Mononuclear cell (primary cell): Measurements from ENCODE around the gene HOXA13. TPM values are rescaled to one million over a fixed set of nuclear protein-coding genes. Genes with fewer than 3 reads are reported as not detected.

ENCODE experiments used
- H3K27me3 ChIP-seq: 2 replicates; pipeline ENCODE4 v1.6.0; 2011; ENCODE audit warnings: low read length, control low read depth; ENCODE audit not compliant: insufficient read depth
- H3K4me1 ChIP-seq: 2 replicates; pipeline ENCODE4 v1.5.1; 2011; ENCODE audit warnings: mild to moderate bottlenecking, low read length, control low read depth; ENCODE audit not compliant: insufficient read depth
- H3K4me3 ChIP-seq: 2 replicates; pipeline ENCODE4 v1.5.1; 2011; ENCODE audit warnings: mild to moderate bottlenecking, low read length, moderate library complexity
- H3K9me3 ChIP-seq: 2 replicates; pipeline ENCODE4 v1.5.1; 2011; ENCODE audit warnings: low read depth, mild to moderate bottlenecking, control low read depth, low read length
- total RNA-seq: library from RNA; depleted of rRNA; stranded (reverse); fragments of >200 nt; gene quantifications from one replicate; pipeline ENCODE4 v1.2.3, GENCODE V29; 2012

HOXA13 gene
- total RNA-seq, 1 donor = under 0.01 TPM

- H3K4me3 ChIP-seq = no peak overlapping the region
- H3K9me3 ChIP-seq = no peaks in the 10 kb centered on the region
- H3K27me3 ChIP-seq = peaks cover 96% of the 10 kb centered on the region
- peaks cover 6% of the 10 kb centered on the region for H3K4me1 ChIP-seq
Measured at GRCh38 chr7:27241189-27242056, 41.5 kb upstream of the HOXA13 start.

DNA sequence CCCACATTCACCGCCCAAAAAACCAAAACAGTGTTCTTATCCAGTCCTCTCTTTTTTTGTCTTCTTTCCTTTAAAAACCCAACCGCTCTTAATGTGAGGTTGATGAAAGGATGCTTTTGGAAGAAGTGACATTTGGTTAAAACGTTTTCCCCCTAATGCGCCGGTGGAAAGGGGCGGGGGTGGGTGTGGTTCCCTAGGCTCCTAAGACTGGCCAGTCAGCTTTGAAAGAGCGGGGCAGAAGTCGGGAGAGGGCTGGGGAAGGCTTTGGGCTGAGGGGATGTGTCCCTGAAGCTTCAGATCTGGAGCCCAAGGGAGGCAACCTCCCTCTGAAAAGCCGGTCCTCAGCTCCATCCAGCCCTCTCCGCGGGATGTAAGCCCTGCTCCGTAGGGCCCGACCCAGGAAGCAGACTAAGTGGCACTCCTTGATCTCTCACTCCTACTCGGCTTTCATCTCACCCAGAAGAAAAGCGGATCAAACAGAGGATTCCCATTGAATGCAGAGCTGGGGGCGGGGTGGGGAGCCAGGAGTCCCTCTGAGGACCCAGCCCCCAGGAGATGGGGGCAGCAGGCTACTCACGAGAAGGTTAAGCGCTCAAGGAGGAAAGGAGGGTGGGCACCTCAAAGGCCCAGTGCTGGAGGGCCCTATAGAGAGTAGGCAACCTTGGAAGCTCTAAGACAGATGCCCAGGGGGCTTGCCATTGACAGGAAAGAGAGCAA, 40.3 kb upstream of the HOXA13 start:
- Histone ChIP-seq H3K4me1 (peaks cover 12% of the 10 kb centered on the region), H3K27me3 (peaks cover 98% of the 10 kb centered on the region), H3K9me3 (no peaks in the 10 kb centered on the region), H3K4me3 (no peak overlapping the region)

GRCh38 chr7:27239387-27240014, 39.6 kb upstream of the HOXA13 start:
- no peak overlapping the region for H3K4me3 ChIP-seq
- H3K9me3 ChIP-seq = no peaks in the 10 kb centered on the region
- H3K27me3 ChIP-seq = peaks cover 98% of the 10 kb centered on the region
- H3K4me1 ChIP-seq = peaks cover 12% of the 10 kb centered on the region

DNA sequence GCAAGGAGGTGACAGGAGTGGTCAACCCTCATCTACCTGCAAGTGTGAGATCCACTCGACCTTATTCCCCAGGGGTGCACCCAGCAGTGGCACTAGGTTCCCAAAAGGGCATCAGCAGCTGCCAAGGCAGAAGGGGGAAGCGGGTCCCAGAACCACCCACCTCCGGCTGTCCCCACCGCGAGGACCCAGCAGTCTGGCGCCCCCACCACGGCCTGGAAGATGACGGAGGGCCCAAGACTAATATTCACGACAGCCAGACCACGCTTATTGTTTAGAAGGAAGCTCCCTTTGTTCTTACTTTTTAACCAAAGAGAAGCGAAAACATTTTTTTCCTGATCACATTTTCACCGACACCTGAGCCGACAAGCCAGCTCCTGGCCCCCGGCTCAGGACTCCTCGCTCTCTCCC, 39.1 kb upstream of the HOXA13 start:
- H3K4me1 ChIP-seq = peaks cover 12% of the 10 kb centered on the region
- peaks cover 98% of the 10 kb centered on the region for H3K27me3 ChIP-seq
- H3K9me3 ChIP-seq = no peaks in the 10 kb centered on the region
- H3K4me3 ChIP-seq = no peak overlapping the region

- Histone ChIP-seq H3K4me1 (peaks cover 10% of the 10 kb centered on the region), H3K9me3 (no peaks in the 10 kb centered on the region), H3K4me3 (no peak overlapping the region), H3K27me3 (peaks cover 98% of the 10 kb centered on the region)
Measured at GRCh38 chr7:27237735-27238334, 37.9 kb upstream of the HOXA13 start.

DNA sequence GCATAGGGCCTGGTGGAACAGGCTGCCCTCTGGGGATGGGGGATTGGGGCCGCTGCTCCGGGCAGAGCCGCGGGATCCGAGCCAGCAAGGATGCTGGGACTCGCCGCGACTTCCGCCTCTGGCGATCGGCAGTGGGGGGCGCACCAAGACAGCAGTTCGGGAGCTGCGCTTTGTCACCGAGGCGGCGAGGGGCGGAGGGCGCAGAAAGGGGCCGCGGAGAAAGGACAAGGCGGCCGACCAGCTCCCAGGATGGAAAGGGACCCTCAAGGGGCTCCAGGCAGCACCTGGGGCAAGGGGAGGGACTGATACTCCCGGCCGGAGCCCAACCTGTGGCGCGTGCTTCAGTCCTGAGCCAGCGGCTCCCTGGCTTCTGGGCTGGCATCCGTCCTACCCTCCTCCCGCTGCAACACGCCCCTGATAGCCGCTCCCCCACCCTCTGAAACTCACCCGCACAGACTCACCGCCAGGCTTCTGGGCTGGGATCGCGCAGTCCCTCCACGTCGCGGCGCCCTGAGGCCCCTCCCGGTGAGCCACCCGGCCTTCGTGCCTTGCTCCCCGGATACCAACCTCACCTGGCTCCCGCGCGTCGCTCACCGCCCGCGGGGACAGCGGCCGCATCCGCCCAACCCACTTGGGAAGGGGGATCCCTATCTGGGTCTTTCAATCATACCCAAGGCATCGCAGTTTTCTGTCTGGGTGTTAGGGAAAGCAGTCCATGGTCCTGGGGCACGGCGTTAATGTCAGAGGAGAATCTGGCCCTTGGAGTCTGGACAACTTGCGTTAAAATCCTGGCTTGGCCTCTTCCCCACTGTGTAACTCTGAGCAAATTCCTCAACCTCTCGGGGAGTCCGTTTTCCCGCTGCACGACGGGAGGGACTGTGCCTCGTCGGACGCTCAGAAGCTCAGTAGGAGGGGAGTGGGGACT, 35.8 kb upstream of the HOXA13 start:
- peaks cover 6% of the 10 kb centered on the region for H3K4me1 ChIP-seq
- H3K4me3 ChIP-seq = no peak overlapping the region
- no peaks in the 10 kb centered on the region for H3K9me3 ChIP-seq
- peaks cover 79% of the 10 kb centered on the region for H3K27me3 ChIP-seq

- H3K4me1 ChIP-seq = no peaks in the 10 kb centered on the region
- H3K4me3 ChIP-seq = no peak overlapping the region
- H3K27me3 ChIP-seq = peaks cover 66% of the 10 kb centered on the region
- no peaks in the 10 kb centered on the region for H3K9me3 ChIP-seq
Measured at GRCh38 chr7:27229448-27229847, 29.6 kb upstream of the HOXA13 start.

- Histone ChIP-seq H3K9me3 (no peaks in the 10 kb centered on the region), H3K27me3 (peaks cover 88% of the 10 kb centered on the region), H3K4me1 (peaks cover 5% of the 10 kb centered on the region), H3K4me3 (no peak overlapping the region)
Measured at GRCh38 chr7:27224983-27225934, 25.4 kb upstream of the HOXA13 start.

GRCh38 chr7:27223941-27224575, 24.2 kb upstream of the HOXA13 start:
- Histone ChIP-seq H3K9me3 (no peaks in the 10 kb centered on the region), H3K4me1 (peaks cover 6% of the 10 kb centered on the region), H3K4me3 (no peak overlapping the region), H3K27me3 (peaks cover 92% of the 10 kb centered on the region)

GRCh38 chr7:27221201-27221797, 21.4 kb upstream of the HOXA13 start:
- H3K9me3 ChIP-seq = no peaks in the 10 kb centered on the region
- H3K4me3 ChIP-seq = no peak overlapping the region
- peaks cover 95% of the 10 kb centered on the region for H3K27me3 ChIP-seq
- peaks cover 6% of the 10 kb centered on the region for H3K4me1 ChIP-seq

- Histone ChIP-seq H3K27me3 (peaks cover 91% of the 10 kb centered on the region), H3K9me3 (no peaks in the 10 kb centered on the region), H3K4me1 (peaks cover 6% of the 10 kb centered on the region), H3K4me3 (no peak overlapping the region)
Measured at GRCh38 chr7:27220440-27220955, 20.6 kb upstream of the HOXA13 start.

DNA sequence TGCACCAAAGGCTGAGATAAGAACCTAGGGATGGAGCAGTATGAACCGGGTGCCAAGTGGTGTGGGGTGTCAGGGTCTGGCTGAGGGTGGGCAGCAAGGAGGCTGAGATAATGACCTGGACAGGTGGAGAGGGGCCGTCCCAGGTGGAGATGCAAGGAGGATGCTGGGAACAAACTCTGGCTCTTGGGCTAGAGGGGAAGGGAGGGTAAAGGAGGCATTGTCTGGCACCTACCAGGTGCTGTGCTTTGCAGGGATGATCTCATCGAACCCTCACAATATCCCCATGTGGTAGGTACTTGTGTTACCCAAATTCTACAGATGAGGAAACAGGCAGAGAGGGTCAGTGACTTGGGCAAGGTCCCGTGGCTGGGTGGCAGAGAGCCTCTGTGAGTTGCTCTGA, 19.9 kb upstream of the HOXA13 start:
- no peaks in the 10 kb centered on the region for H3K9me3 ChIP-seq
- H3K4me1 ChIP-seq = peaks cover 6% of the 10 kb centered on the region
- H3K4me3 ChIP-seq = no peak overlapping the region
- peaks cover 91% of the 10 kb centered on the region for H3K27me3 ChIP-seq
